Hepatocyte (in vitro differentiated cells): ENCODE results near the gene C16orf89.

Experiments
- CTCF ChIP-seq: fragments of 200-600 bp; sonication (generic); IDR thresholded peaks from 2 replicates; pipeline ENCODE4 v1.5.1; 2016; ENCODE audit warnings: antibody characterized with exemption, mild to moderate bottlenecking; ENCODE audit not compliant: poor library complexity
- EZH2 ChIP-seq: fragments of 200-600 bp; sonication (generic); IDR thresholded peaks from 2 replicates; pipeline ENCODE4 v1.6.1; 2016; ENCODE audit warnings: antibody characterized with exemption, mild to moderate bottlenecking, borderline replicate concordance
- EZH2phosphoT487 ChIP-seq: fragments of 200-600 bp; sonication (generic); IDR thresholded peaks from one replicate; pipeline ENCODE4 v1.6.1; 2018; ENCODE audit warnings: antibody characterized with exemption, mild to moderate bottlenecking, low read depth, moderate library complexity; ENCODE audit not compliant: unreplicated experiment, severe bottlenecking

GRCh38 chr16:5108505-5109158, 42.9 kb upstream of the C16orf89 start:
- no peak for TF ChIP-seq CTCF
- TF ChIP-seq EZH2: no peak
- TF ChIP-seq EZH2phosphoT487: no peak
